Activated CD8-positive, alpha-beta memory T cell treated with anti-CD3 and anti-CD28 coated beads for 48 hours (primary cell): Measurements from ENCODE around the gene OR10G8.

Experiments
- DNase-seq, 3 experiments: peaks; one replicate each; pipeline ENCODE4 v3.0.0-alpha.2; 2020; ENCODE audit warnings: low read depth in 2 of 3, low spot score in 2 of 3

OR10G8 gene

GRCh38 chr11:124077266-124077665, 50.7 kb downstream of the OR10G8 start:
- DNase-seq: no peak

DNA sequence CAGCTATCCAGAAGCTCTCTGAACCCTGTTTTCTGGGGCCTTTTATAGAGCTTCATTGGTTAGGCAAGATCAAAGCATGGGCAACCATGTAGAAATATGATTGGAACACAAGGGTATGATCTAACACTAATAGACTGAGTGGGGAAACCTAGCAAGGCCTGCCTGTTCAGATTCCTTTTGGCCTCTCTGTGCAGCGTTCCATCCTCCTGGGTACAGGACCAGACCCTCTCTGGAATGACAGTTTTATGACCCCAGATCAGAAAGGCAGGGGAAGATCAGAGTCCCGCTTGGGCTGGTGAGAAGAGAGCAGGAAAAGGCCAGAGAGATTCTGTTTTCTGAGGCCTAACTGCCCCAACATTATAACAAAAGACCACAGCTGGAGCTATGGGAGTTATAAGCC, 52.0 kb downstream of the OR10G8 start:
- no peak for DNase-seq

DNA sequence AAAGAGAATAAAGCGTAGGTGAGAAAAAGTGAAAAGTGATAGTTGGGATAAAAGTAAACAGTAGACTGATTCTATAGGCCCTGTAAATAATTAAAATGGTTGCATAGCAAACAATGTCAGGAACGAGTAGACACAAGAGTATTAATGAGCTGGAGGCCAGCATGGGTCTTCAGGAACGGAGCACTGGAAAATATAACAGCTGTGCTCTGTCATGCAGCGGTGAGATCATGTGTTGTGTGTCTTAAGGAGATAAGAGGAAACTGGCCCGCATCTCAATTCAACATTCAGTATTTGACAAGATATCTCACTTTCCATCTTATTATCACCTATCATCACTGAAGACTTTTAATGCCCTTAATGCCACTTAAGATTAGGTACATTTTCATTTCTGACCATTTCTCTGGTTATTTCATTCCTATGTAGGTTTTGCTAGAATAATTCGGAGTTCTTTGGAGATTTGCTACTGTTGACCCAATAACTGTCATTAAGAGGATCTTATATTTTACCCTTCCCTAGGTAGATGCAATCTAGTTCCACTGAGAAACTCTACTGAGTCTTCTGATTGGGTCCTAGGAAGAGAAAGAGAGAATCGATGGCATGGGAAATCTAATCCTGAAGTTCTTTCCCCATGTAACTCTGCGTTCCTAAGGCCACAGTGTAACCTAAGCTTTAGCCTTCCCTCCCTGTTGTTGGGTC, 53.2 kb downstream of the OR10G8 start:
- DNase-seq: no peak
